ENCODE data around the gene CSNK2B. TPM values are rescaled to one million over a fixed set of nuclear protein-coding genes. Genes with fewer than 3 reads are reported as not detected.
"Not testable (repeated sequence)": the region's sequence is repeated elsewhere in the genome, so short reads cannot be mapped to it uniquely, and the experiment has no call there.

CSNK2B gene
- total RNA-seq, 2 donors from 2014 or later: 155 to 171 TPM

DNA sequence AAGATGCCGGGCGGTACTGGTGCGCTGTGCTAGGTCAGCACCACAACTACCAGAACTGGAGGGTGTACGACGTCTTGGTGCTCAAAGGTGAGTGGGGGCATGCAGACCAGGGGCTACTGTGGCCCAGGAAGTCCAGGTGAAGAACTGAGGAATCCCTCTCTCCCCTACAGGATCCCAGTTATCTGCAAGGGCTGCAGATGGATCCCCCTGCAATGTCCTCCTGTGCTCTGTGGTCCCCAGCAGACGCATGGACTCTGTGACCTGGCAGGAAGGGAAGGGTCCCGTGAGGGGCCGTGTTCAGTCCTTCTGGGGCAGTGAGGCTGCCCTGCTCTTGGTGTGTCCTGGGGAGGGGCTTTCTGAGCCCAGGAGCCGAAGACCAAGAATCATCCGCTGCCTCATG lies 41.8 kb downstream of the CSNK2B start:
- H3K9ac ChIP-seq (ENCODE audit: extremely low read depth, low read length, poor library complexity, severe bottlenecking): no peak overlapping the region
- Mint-ChIP-seq H3K4me1 (peaks cover 10% of the 10 kb centered on the region), H3K9me3 (no peaks in the 10 kb centered on the region), H3K36me3 (ENCODE audit: low read depth) (no peaks in the 10 kb centered on the region), H3K4me3 (no peak overlapping the region), H3K27ac (no peak overlapping the region), H3K27me3 (ENCODE audit: insufficient read depth) (peaks cover 2% of the 10 kb centered on the region)
- no peaks in the 10 kb centered on the region for H3K36me3 ChIP-seq (ENCODE audit: control insufficient read depth, insufficient read depth, low read length)
- WGBS, 2 experiments (ENCODE audit: insufficient coverage in 1 of 2, insufficient read length in 1 of 2): 93 to 97% methylated on average over 10 of the region's 10 CpGs
- no peak overlapping the region for H3K27ac ChIP-seq (ENCODE audit: low read depth, low read length)
- no peaks in the 10 kb centered on the region for H3K9me3 ChIP-seq (ENCODE audit: control insufficient read depth, low read length)
- H3K27me3 ChIP-seq (ENCODE audit: control insufficient read depth, insufficient read depth, low read length, poor library complexity, severe bottlenecking): no peaks in the 10 kb centered on the region
- no peak overlapping the region for H3K4me3 ChIP-seq (ENCODE audit: low read length)
- TF ChIP-seq, protein P1, sequence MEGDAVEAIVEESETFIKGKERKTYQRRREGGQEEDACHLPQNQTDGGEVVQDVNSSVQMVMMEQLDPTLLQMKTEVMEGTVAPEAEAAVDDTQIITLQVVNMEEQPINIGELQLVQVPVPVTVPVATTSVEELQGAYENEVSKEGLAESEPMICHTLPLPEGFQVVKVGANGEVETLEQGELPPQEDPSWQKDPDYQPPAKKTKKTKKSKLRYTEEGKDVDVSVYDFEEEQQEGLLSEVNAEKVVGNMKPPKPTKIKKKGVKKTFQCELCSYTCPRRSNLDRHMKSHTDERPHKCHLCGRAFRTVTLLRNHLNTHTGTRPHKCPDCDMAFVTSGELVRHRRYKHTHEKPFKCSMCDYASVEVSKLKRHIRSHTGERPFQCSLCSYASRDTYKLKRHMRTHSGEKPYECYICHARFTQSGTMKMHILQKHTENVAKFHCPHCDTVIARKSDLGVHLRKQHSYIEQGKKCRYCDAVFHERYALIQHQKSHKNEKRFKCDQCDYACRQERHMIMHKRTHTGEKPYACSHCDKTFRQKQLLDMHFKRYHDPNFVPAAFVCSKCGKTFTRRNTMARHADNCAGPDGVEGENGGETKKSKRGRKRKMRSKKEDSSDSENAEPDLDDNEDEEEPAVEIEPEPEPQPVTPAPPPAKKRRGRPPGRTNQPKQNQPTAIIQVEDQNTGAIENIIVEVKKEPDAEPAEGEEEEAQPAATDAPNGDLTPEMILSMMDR (conservative IDR thresholded peaks at IDR 0.05): no peak
- H3K4me1 ChIP-seq (ENCODE audit: control insufficient read depth, insufficient read depth, low read length): no peaks in the 10 kb centered on the region
- DNase-seq: no peak

DNA sequence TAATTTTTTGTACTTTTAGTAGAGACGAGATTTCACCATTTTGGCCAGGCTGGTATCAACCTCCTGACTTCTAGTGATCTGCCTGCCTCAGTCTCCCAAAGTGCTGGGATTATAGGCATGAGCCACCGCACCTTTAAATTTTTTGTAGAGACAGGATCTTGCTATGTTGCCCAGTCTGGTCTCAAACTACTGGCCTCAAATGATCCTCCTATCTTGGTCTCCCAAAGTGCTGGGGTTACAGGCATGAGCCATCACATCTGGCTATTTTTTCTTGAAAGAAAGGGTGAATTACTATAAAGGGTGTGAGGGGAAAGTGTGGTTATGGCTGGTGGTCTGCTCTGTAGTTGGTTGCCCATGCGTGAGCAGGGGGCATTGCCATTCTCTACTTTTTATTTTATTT lies 42.3 kb downstream of the CSNK2B start:
- Mint-ChIP-seq H3K9me3 (no peaks in the 10 kb centered on the region), H3K27ac (no peak overlapping the region), H3K27me3 (ENCODE audit: insufficient read depth) (peaks cover 2% of the 10 kb centered on the region), H3K4me1 (peaks cover 14% of the 10 kb centered on the region), H3K36me3 (ENCODE audit: low read depth) (no peaks in the 10 kb centered on the region), H3K4me3 (no peak overlapping the region)
- H3K36me3 ChIP-seq (ENCODE audit: control insufficient read depth, insufficient read depth, low read length): no peaks in the 10 kb centered on the region
- 85 to 95% methylated on average over 2 of the region's 3 CpGs for WGBS, 2 experiments (ENCODE audit: insufficient coverage in 1 of 2, insufficient read length in 1 of 2)
- no peaks in the 10 kb centered on the region for H3K9me3 ChIP-seq (ENCODE audit: control insufficient read depth, low read length)
- no peaks in the 10 kb centered on the region for H3K27me3 ChIP-seq (ENCODE audit: control insufficient read depth, insufficient read depth, low read length, poor library complexity, severe bottlenecking)
- H3K9ac ChIP-seq (ENCODE audit: extremely low read depth, low read length, poor library complexity, severe bottlenecking): no peak overlapping the region
- H3K4me1 ChIP-seq (ENCODE audit: control insufficient read depth, insufficient read depth, low read length): no peaks in the 10 kb centered on the region
- DNase-seq: no peak
- TF ChIP-seq, protein P1 (conservative IDR thresholded peaks at IDR 0.05): no peak
- no peak overlapping the region for H3K27ac ChIP-seq (ENCODE audit: low read depth, low read length)
- no peak overlapping the region for H3K4me3 ChIP-seq (ENCODE audit: low read length)

DNA sequence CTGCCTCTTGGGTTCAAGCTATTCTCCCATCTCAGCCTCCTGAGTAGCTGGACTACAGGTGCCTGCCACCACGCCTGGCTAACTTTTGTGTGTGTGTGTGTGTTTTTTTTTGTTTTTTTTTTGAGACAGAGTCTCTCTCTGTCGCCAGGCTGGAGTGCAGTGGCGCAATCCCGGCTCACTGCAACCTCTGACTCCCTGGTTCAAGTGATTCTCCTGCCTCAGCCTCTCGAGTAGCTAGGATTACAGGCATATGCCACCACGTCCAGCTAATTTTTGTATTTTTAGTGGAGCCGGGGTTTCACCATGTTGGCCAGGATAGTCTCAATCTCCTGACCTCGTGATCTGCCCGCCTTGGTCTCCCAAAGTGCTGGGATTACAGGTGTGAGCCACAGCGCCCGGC lies 43.3 kb downstream of the CSNK2B start:
- not testable (repeated sequence) for H3K27ac ChIP-seq (ENCODE audit: low read depth, low read length); H3K9me3 Mint-ChIP-seq; H3K27ac Mint-ChIP-seq; H3K9ac ChIP-seq (ENCODE audit: extremely low read depth, low read length, poor library complexity, severe bottlenecking); H3K27me3 ChIP-seq (ENCODE audit: control insufficient read depth, insufficient read depth, low read length, poor library complexity, severe bottlenecking); H3K36me3 Mint-ChIP-seq (ENCODE audit: low read depth); H3K4me3 Mint-ChIP-seq; H3K36me3 ChIP-seq (ENCODE audit: control insufficient read depth, insufficient read depth, low read length); H3K9me3 ChIP-seq (ENCODE audit: control insufficient read depth, low read length); H3K27me3 Mint-ChIP-seq (ENCODE audit: insufficient read depth); DNase-seq; H3K4me3 ChIP-seq (ENCODE audit: low read length); H3K4me1 ChIP-seq (ENCODE audit: control insufficient read depth, insufficient read depth, low read length)
- H3K4me1 Mint-ChIP-seq: peaks cover 23% of the 10 kb centered on the region
- WGBS, 2 experiments (ENCODE audit: insufficient coverage in 1 of 2, insufficient read length in 1 of 2): 89 to 95% methylated on average over 5 to 11 of the region's 11 CpGs

DNA sequence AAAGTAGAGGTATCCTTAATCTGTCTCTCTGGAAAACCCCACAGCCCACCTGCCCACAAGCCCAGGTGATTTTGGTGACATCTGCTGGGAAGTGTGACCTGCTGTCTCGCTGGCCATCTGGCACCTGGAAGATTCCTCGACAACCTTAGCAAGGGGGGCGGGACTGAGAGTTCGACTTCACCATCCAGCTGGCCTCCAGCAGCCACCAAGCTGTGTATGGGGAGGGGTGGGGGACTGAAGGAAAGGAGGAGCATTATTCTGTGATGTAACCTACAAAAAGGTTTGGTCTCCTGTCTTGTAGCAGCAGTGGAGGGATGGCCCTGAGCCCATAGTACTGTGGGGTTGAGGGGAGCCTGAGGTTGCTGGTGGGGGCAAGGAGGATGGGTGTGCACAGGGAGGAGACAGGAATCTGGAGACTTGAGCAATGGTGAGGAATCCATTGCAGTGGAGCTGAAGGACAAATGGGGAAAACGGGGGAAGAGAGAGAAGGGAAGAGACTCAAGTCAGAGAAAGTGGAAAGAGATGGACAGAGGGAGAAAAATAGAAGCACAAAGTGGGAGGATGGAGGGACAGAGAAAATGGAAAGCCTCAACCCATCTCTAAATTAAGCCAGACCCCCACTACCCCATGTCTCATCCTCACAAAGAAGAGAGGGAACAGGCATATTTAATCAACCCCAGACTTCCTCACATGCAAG lies 44.8 kb downstream of the CSNK2B start:
- H3K36me3 ChIP-seq (ENCODE audit: control insufficient read depth, insufficient read depth, low read length): no peaks in the 10 kb centered on the region
- no peak overlapping the region for H3K4me3 ChIP-seq (ENCODE audit: low read length)
- Mint-ChIP-seq H3K4me1 (peaks cover 30% of the 10 kb centered on the region), H3K4me3 (no peak overlapping the region), H3K36me3 (ENCODE audit: low read depth) (no peaks in the 10 kb centered on the region), H3K27ac (peak overlapping the region; percentile 46), H3K9me3 (no peaks in the 10 kb centered on the region), H3K27me3 (ENCODE audit: insufficient read depth) (peaks cover 2% of the 10 kb centered on the region)
- WGBS, 2 experiments (ENCODE audit: insufficient coverage in 1 of 2, insufficient read length in 1 of 2): 71 to 79% methylated on average over 1 to 5 of the region's 5 CpGs
- peaks cover 7% of the 10 kb centered on the region for H3K4me1 ChIP-seq (ENCODE audit: control insufficient read depth, insufficient read depth, low read length)
- H3K9ac ChIP-seq (ENCODE audit: extremely low read depth, low read length, poor library complexity, severe bottlenecking): no peak overlapping the region
- no peaks in the 10 kb centered on the region for H3K27me3 ChIP-seq (ENCODE audit: control insufficient read depth, insufficient read depth, low read length, poor library complexity, severe bottlenecking)
- TF ChIP-seq, protein P1 (conservative IDR thresholded peaks at IDR 0.05): no peak
- no peak overlapping the region for H3K27ac ChIP-seq (ENCODE audit: low read depth, low read length)
- peak; percentile 58 for DNase-seq
- no peaks in the 10 kb centered on the region for H3K9me3 ChIP-seq (ENCODE audit: control insufficient read depth, low read length)

All from endodermal cell (in vitro differentiated cells).